Measurements from ENCODE around the gene C10orf120. TPM values are rescaled to one million over a fixed set of nuclear protein-coding genes. Genes with fewer than 3 reads are reported as not detected.

C10orf120 gene
- polyA plus RNA-seq, 3 donors: not detected

GRCh38 chr10:122701652-122702051 is 2.0 kb upstream of the C10orf120 start:
- no peak for TF ChIP-seq CTCF (IDR thresholded peaks at IDR 0.05)
- Histone ChIP-seq H3K27me3 (ENCODE audit: control insufficient read depth in 2 of 2, insufficient read depth in 2 of 2, low read length in 2 of 2) (no peaks in the 10 kb centered on the region), H3K27ac (ENCODE audit: low read depth in 1 of 2, low read length in 2 of 2) (no peak overlapping the region), H3K4me2 (replicated peaks; ENCODE audit: extremely low read depth, low read length, poor library complexity, severe bottlenecking) (no peak overlapping the region), H3K4me1 (ENCODE audit: control insufficient read depth in 1 of 2, insufficient read depth in 2 of 2, low read length in 2 of 2) (no peaks in the 10 kb centered on the region), H3K9ac (ENCODE audit: insufficient read depth, low read length, poor library complexity, severe bottlenecking) (no peak overlapping the region), H2AFZ (ENCODE audit: insufficient read depth, low read depth, low read length, poor library complexity, severe bottlenecking) (no peak overlapping the region), H3K36me3 (replicated peaks in 1 of 2; ENCODE audit: control insufficient read depth in 1 of 2, insufficient read depth in 2 of 2, low read length in 2 of 2) (no peaks in the 10 kb centered on the region), H3K9me3 (replicated peaks in 1 of 2; ENCODE audit: control insufficient read depth in 1 of 2, insufficient read depth in 1 of 2, low read length in 2 of 2) (no peaks in the 10 kb centered on the region), H3K79me2 (ENCODE audit: insufficient read depth, low read length) (no peaks in the 10 kb centered on the region), H4K20me1 (ENCODE audit: insufficient read depth, low read length) (no peaks in the 10 kb centered on the region), H3K4me3 (replicated peaks in 1 of 3; ENCODE audit: low read depth in 2 of 3, low read length in 3 of 3) (no peak overlapping the region)
- Mint-ChIP-seq H3K27me3 (ENCODE audit: low read depth in 3 of 3) (peaks cover 0 to 4% (median 3%) of the 10 kb centered on the region in 3 donors), H3K27ac (no peak overlapping the region), H3K36me3 (no peaks in the 10 kb centered on the region), H3K4me1 (no peaks in the 10 kb centered on the region), H3K4me3 (no peak overlapping the region), H3K9me3 (no peaks in the 10 kb centered on the region)
- 20% methylated on average over 1 of the region's 2 CpGs for WGBS (ENCODE audit: insufficient coverage)
- intact Hi-C loops (cut with micrococcal nuclease): no loop called here
- DNase-seq: no peak

- H3K4me1 Mint-ChIP-seq: no peaks in the 10 kb centered on the region
- no peaks in the 10 kb centered on the region for H3K9me3 ChIP-seq (replicated peaks in 1 of 2; ENCODE audit: control insufficient read depth in 1 of 2, insufficient read depth in 1 of 2, low read length in 2 of 2)
- H4K20me1 ChIP-seq (ENCODE audit: insufficient read depth, low read length): no peaks in the 10 kb centered on the region
- peaks cover 0 to 8% (median 0%) of the 10 kb centered on the region in 7 donors for H3K9me3 Mint-ChIP-seq
- intact Hi-C loops (cut with micrococcal nuclease): no loop called here
- no peak overlapping the region for H3K4me2 ChIP-seq (replicated peaks; ENCODE audit: extremely low read depth, low read length, poor library complexity, severe bottlenecking)
- H3K79me2 ChIP-seq (ENCODE audit: insufficient read depth, low read length): no peaks in the 10 kb centered on the region
- H3K4me3 ChIP-seq (replicated peaks in 1 of 3; ENCODE audit: low read depth in 2 of 3, low read length in 3 of 3): no peak overlapping the region
- H2AFZ ChIP-seq (ENCODE audit: insufficient read depth, low read depth, low read length, poor library complexity, severe bottlenecking): no peak overlapping the region
- H3K4me1 ChIP-seq (ENCODE audit: control insufficient read depth in 1 of 2, insufficient read depth in 2 of 2, low read length in 2 of 2): no peaks in the 10 kb centered on the region
- DNase-seq: no peak
- no peaks in the 10 kb centered on the region for H3K36me3 ChIP-seq (replicated peaks in 1 of 2; ENCODE audit: control insufficient read depth in 1 of 2, insufficient read depth in 2 of 2, low read length in 2 of 2)
- H3K36me3 Mint-ChIP-seq: no peaks in the 10 kb centered on the region
- TF ChIP-seq CTCF (IDR thresholded peaks at IDR 0.05): no peak
- no peak overlapping the region for H3K4me3 Mint-ChIP-seq
- no peaks in the 10 kb centered on the region for H3K27me3 ChIP-seq (ENCODE audit: control insufficient read depth in 2 of 2, insufficient read depth in 2 of 2, low read length in 2 of 2)
- H3K9ac ChIP-seq (ENCODE audit: insufficient read depth, low read length, poor library complexity, severe bottlenecking): no peak overlapping the region
- no peak overlapping the region for H3K27ac Mint-ChIP-seq
- 100% methylated on average over 1 of the region's 1 CpG for WGBS (ENCODE audit: insufficient coverage)
- H3K27me3 Mint-ChIP-seq (ENCODE audit: low read depth in 3 of 3): peaks cover 0 to 4% (median 2%) of the 10 kb centered on the region in 3 donors
- H3K27ac ChIP-seq (ENCODE audit: low read depth in 1 of 2, low read length in 2 of 2): no peak overlapping the region
These were observed 3.0 kb downstream of the C10orf120 start for GRCh38 chr10:122696687-122697086.
